ENCODE results near the gene FBXL13. TPM values are rescaled to one million over a fixed set of nuclear protein-coding genes. Genes with fewer than 3 reads are reported as not detected.

Gene FBXL13
- total RNA-seq, 1 experiment from 2014 or later: 0.43 TPM

- no peak overlapping the region for H3K27ac Mint-ChIP-seq (ENCODE audit: unreplicated experiment)
- no peak for DNase-seq
- no peak for TF ChIP-seq CTCF (IDR thresholded peaks at IDR 0.05; ENCODE audit: insufficient read depth in 1 of 2, low read depth in 1 of 2, low read length in 1 of 2, severe bottlenecking in 1 of 2, unreplicated experiment in 1 of 2)
- Histone ChIP-seq H3K27me3 (replicated peaks; ENCODE audit: control insufficient read depth, insufficient read depth, low read length) (no peaks in the 10 kb centered on the region), H3K4me1 (0 out of 2 replicates have a peak, but pooled peaks cover 3% of the 10 kb centered on the region), H3K36me3 (ENCODE audit: control insufficient read depth, insufficient read depth, low read length) (no peaks in the 10 kb centered on the region), H3K9me3 (no peaks in the 10 kb centered on the region), H3K4me3 (ENCODE audit: low read depth, low read length) (no peak overlapping the region)
- no peak overlapping the region for H3K4me3 Mint-ChIP-seq (ENCODE audit: unreplicated experiment)
- no peaks in the 10 kb centered on the region for H3K9me3 Mint-ChIP-seq (ENCODE audit: unreplicated experiment)
- intact Hi-C loops (cut with micrococcal nuclease; ENCODE audit: unreplicated experiment): no loop called here
- no peaks in the 10 kb centered on the region for H3K27me3 Mint-ChIP-seq (ENCODE audit: insufficient read depth, unreplicated experiment)
- POLR2A ChIA-PET: no interaction called here
- BruUV-seq (replicated peaks): no TSS peak
- no peaks in the 10 kb centered on the region for H3K4me1 Mint-ChIP-seq (ENCODE audit: low read depth, unreplicated experiment)
- CTCF ChIA-PET: no interaction called here
- no peaks in the 10 kb centered on the region for H3K36me3 Mint-ChIP-seq (ENCODE audit: insufficient read depth, unreplicated experiment)
Observed at GRCh38 chr7:102817616-102818573, 256.7 kb downstream of the FBXL13 start.

- intact Hi-C loops (cut with micrococcal nuclease; ENCODE audit: unreplicated experiment): no loop called here
- no peaks in the 10 kb centered on the region for H3K9me3 Mint-ChIP-seq (ENCODE audit: unreplicated experiment)
Observed at GRCh38 chr7:102814025-102814471, 260.5 kb downstream of the FBXL13 start.

More at GRCh38 chr7:102814025-102814471, 260.5 kb downstream of the FBXL13 start:
- Histone ChIP-seq H3K9me3 (no peaks in the 10 kb centered on the region), H3K4me3 (ENCODE audit: low read depth, low read length) (no peak overlapping the region), H3K4me1 (0 out of 2 replicates have a peak, but pooled peaks cover 3% of the 10 kb centered on the region), H3K36me3 (ENCODE audit: control insufficient read depth, insufficient read depth, low read length) (no peaks in the 10 kb centered on the region), H3K27me3 (replicated peaks; ENCODE audit: control insufficient read depth, insufficient read depth, low read length) (no peaks in the 10 kb centered on the region)
- Mint-ChIP-seq H3K4me3 (ENCODE audit: unreplicated experiment) (no peak overlapping the region), H3K4me1 (ENCODE audit: low read depth, unreplicated experiment) (no peaks in the 10 kb centered on the region), H3K36me3 (ENCODE audit: insufficient read depth, unreplicated experiment) (no peaks in the 10 kb centered on the region), H3K27ac (ENCODE audit: unreplicated experiment) (no peak overlapping the region), H3K27me3 (ENCODE audit: insufficient read depth, unreplicated experiment) (no peaks in the 10 kb centered on the region)
- ChIA-PET CTCF (interaction anchor here (0.6 kb wide), 1 partner anchor 248 kb away, joined by 4 read pairs; no protein-coding TSS in a partner anchor), POLR2A (no interaction called here)
- no peak for DNase-seq
- BruUV-seq (replicated peaks): no TSS peak
- TF ChIP-seq CTCF (IDR thresholded peaks at IDR 0.05; ENCODE audit: insufficient read depth in 1 of 2, low read depth in 1 of 2, low read length in 1 of 2, severe bottlenecking in 1 of 2, unreplicated experiment in 1 of 2): no peak

Data from Caco-2 (cell line).